Measurements from ENCODE around the gene SFXN5. TPM values are rescaled to one million over a fixed set of nuclear protein-coding genes. Genes with fewer than 3 reads are reported as not detected.

The SFXN5 gene
- total RNA-seq, 1 donor from 2014 or later, result 15.4 TPM

DNA sequence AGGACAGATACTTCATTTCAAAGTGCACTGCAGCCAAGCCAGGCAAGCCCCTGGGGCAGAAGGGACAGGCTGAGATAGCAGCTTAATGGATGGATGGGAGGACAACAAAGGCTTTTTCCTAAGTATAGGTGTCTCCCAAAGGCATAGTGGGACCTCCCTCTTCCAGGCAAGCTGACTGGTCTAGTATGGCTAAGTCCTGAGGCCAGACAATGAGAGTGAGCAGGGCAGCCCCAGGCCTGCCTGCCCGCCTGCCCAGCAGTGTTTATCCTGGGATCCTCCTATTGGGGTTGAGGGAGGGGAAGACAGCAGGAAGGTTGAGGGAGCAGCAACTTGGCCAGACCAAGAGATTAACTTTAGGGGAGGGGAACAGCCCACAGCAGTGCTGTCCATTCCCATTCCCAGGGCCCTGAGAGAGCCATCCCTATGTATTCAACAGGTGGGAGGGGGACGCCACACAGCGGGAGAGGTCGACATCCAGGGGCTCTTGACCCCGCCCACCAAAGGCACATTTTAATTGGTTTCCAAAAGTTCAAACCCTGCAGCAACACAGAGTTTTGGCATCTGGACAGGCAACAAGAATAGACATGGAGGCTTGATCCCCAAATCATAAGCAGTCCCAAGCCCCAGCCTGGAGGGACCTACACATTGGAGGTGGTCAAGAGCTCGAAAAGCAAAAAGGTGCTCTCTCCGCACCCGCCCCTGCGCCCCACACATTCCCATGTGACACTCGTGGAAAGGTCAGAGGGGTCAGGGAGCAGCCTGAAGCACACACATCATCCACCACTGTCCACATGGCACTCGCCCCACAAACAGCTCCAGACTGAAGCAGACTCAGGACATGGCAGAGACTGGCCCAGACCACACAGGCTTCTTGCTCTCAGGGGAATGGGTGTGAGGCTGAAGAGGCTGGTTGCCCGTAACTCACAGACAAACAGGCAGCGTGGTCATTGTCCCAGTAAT is 2.9 kb upstream of the SFXN5 start:
- ATAC-seq, result no peak
- Histone ChIP-seq H3K4me1 (peaks cover 19% of the 10 kb centered on the region), H3K36me3 (peaks cover 5% of the 10 kb centered on the region), H3K9me3 (no peaks in the 10 kb centered on the region), H3K4me3 (no peak overlapping the region), H3K27ac (no peak overlapping the region), H3K27me3 (ENCODE audit: low read depth) (no peaks in the 10 kb centered on the region)
- intact Hi-C loops (cut with DNase I), result no loop called here
- TF ChIP-seq, protein P1, sequence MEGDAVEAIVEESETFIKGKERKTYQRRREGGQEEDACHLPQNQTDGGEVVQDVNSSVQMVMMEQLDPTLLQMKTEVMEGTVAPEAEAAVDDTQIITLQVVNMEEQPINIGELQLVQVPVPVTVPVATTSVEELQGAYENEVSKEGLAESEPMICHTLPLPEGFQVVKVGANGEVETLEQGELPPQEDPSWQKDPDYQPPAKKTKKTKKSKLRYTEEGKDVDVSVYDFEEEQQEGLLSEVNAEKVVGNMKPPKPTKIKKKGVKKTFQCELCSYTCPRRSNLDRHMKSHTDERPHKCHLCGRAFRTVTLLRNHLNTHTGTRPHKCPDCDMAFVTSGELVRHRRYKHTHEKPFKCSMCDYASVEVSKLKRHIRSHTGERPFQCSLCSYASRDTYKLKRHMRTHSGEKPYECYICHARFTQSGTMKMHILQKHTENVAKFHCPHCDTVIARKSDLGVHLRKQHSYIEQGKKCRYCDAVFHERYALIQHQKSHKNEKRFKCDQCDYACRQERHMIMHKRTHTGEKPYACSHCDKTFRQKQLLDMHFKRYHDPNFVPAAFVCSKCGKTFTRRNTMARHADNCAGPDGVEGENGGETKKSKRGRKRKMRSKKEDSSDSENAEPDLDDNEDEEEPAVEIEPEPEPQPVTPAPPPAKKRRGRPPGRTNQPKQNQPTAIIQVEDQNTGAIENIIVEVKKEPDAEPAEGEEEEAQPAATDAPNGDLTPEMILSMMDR (IDR thresholded peaks at IDR 0.05), result no peak
- no peak for DNase-seq

DNA sequence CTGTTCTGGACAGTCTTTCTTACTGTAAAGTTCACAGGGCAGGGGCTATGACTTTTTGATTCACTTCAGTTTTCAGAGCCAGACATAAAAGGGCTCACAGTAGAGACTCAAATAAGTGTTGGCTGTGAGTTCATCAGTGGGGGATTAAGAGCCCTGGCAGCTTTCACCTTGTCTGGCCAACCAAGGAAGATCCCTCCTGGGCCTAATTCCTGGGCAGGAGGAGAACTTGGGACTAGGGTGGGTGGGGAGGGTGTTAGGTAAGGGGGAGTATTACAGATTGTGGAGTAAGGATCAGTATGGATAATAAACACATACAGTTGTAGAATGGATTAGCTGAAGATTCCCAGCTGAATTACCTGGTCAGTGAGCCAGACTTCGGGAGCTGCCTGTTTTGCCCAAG is 904 bp upstream of the SFXN5 start:
- H3K4me1 ChIP-seq, result peaks cover 29% of the 10 kb centered on the region
- ATAC-seq (no peak), DNase-seq (no peak)
- peak overlapping the region; percentile 95 for H3K27ac ChIP-seq
- H3K4me3 ChIP-seq, result peak overlapping the region; percentile 99
- H3K27me3 ChIP-seq (ENCODE audit: low read depth), result no peaks in the 10 kb centered on the region
- no peaks in the 10 kb centered on the region for H3K9me3 ChIP-seq
- H3K36me3 ChIP-seq, result peaks cover 5% of the 10 kb centered on the region
- intact Hi-C loops (cut with DNase I), result no loop called here
- TF ChIP-seq, protein P1 (IDR thresholded peaks at IDR 0.05), result no peak

DNA sequence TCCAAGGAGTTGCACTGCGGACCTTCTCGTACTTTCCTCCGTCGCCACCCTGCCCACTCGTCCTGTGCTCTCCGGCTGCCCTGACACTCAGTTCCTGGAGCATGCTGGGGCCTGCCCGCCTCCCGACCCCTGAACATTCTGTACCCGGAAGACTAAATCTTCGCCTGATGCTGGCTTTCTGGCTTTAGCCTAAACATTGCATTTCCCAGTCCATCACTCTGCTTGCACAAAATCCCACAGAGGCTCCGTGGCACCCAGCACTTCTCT is 550 bp upstream of the SFXN5 start:
- peaks cover 5% of the 10 kb centered on the region for H3K36me3 ChIP-seq
- peak overlapping the region; percentile 99 for H3K4me3 ChIP-seq
- H3K9me3 ChIP-seq, result no peaks in the 10 kb centered on the region
- DNase-seq, result peak; percentile 59
- peak overlapping the region; percentile 95 for H3K27ac ChIP-seq
- peaks cover 29% of the 10 kb centered on the region for H3K4me1 ChIP-seq
- ATAC-seq, result peak in 1 of 2 donors; percentile 4
- H3K27me3 ChIP-seq (ENCODE audit: low read depth), result no peaks in the 10 kb centered on the region
- intact Hi-C loops (cut with DNase I), result no loop called here
- TF ChIP-seq, protein P1 (IDR thresholded peaks at IDR 0.05), result no peak

DNA sequence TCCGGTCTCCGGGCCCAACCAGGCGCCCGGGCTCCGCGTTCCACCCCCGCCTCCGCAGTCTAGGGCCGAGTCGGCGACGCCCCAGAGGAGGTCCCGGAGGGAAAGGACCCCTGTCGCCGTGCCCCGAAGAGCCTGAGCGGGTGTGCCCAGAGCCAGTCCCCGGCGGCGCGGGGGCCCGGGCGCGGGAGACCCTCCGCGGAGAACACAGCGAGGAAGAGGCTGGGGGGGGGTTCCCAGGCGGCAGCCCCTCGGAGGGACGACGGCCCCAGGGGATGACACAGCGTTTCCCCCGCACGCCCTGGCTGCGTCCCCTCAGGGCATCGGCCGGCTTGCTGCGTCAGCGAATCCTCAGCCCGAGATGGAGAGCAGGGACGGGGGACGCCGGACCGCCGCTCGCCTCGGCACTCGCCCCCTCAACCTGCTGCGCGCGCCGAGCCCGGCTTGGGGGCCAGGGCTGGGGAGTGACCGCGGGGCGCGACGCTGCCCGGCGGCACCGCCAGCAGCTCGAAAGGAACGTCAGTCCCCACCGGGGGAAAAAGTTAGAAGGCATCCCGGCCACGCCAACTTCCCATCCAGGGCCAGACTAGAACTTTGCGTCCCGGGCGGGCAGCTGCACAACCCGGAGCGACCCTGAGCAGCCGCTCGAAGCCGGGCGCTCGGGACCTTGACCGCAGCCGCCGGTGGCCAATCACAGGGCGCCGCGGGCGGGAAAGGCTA is 711 bp downstream of the SFXN5 start:
- H3K4me3 ChIP-seq, result peak overlapping the region; percentile 99
- H3K4me1 ChIP-seq, result peaks cover 29% of the 10 kb centered on the region
- H3K27me3 ChIP-seq (ENCODE audit: low read depth), result no peaks in the 10 kb centered on the region
- H3K36me3 ChIP-seq, result peaks cover 5% of the 10 kb centered on the region
- TF ChIP-seq, protein P1 (IDR thresholded peaks at IDR 0.05), result no peak
- intact Hi-C loops (cut with DNase I), result no loop called here
- H3K9me3 ChIP-seq, result no peaks in the 10 kb centered on the region
- H3K27ac ChIP-seq, result peak overlapping the region; percentile 95
- ATAC-seq, result peak; percentile 43 to 47
- DNase-seq, result peak; percentile 69

DNA sequence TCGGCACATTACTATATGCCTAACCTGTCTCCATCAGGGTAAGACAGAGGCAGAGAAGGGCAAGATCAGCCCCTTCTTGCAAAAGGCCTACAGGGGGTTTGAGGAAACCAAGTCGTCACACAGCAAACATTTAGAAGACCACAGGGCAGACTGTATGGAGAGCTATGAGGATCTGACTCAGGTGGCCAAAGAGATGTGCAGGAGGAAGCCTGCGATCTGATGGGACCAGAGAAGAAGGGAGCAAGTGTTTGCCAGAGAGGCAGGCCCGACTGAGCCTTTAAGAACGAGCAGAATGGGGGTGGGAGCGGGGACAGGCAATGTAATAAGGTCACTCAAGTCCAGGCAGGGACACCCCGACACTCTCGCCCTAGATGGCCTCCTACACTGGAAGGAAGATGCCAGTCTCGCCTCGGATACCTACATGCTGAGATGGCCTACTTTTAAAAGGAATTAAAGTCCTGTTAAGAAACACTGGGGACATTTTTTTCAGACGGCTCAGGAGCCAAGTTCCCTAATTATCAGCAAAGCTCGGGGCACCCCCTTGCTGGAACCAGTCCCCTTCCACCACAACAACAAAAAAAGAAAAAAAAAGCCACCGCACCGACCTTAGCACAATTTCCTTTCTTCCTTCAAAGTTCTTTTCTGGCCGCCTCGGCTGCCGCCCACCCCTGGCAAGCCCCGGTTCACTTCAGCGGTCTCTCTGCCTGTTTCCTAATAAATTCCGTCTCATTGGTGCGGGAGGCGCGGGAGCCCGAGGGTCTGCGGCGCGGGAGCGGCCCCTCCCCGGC is 1.5 kb downstream of the SFXN5 start:
- Histone ChIP-seq H3K4me3 (peak overlapping the region; percentile 99), H3K36me3 (peaks cover under 1% of the 10 kb centered on the region), H3K27ac (peak overlapping the region; percentile 95), H3K9me3 (no peaks in the 10 kb centered on the region), H3K4me1 (peaks cover 29% of the 10 kb centered on the region), H3K27me3 (ENCODE audit: low read depth) (no peaks in the 10 kb centered on the region)
- TF ChIP-seq, protein P1 (IDR thresholded peaks at IDR 0.05), result no peak
- DNase-seq (no peak), ATAC-seq (no peak)
- intact Hi-C loops (cut with DNase I), result no loop called here

Data from lower lobe of right lung (tissue), 2 donors.